OCI-LY1 (cell line): ENCODE results near the gene SPTLC3.

Experiments used
- H2AFZ ChIP-seq: fragments of 200-600 bp; sonication (generic), shearing (Covaris generic); 2 replicates; pipeline ENCODE4 v1.6.0; 2014; ENCODE audit warnings: antibody characterized with exemption, mild to moderate bottlenecking, low read length
- H3F3A ChIP-seq: fragments of 200-600 bp; sonication (generic), shearing (Covaris generic); 2 replicates; pipeline ENCODE4 v1.6.0; 2014; ENCODE audit warnings: mild to moderate bottlenecking, antibody characterized with exemption, low read length, moderate library complexity; ENCODE audit not compliant: insufficient read depth
- H3K27ac ChIP-seq: fragments of 200-600 bp; sonication (generic); 2 replicates; pipeline ENCODE4 v1.5.1; 2014; ENCODE audit warnings: low read length, mixed run types, mild to moderate bottlenecking, low read depth; ENCODE audit not compliant: poor library complexity, severe bottlenecking
- H3K27me3 ChIP-seq: fragments of 200-600 bp; sonication (generic); 2 replicates; pipeline ENCODE4 v1.6.0; 2014; ENCODE audit warnings: antibody characterized with exemption, mild to moderate bottlenecking, low read length, moderate library complexity; ENCODE audit not compliant: insufficient read depth
- H3K36me3 ChIP-seq: fragments of 200-600 bp; sonication (generic); 2 replicates; pipeline ENCODE4 v1.6.1; 2014; ENCODE audit warnings: mild to moderate bottlenecking, antibody characterized with exemption, low read length, moderate library complexity, mixed read lengths; ENCODE audit not compliant: insufficient read depth
- H3K4me1 ChIP-seq: fragments of 200-600 bp; sonication (generic); 2 replicates; pipeline ENCODE4 v1.5.1; 2014; ENCODE audit warnings: mild to moderate bottlenecking, low read length, moderate library complexity; ENCODE audit not compliant: insufficient read depth, severe bottlenecking
- H3K4me2 ChIP-seq: fragments of 200-600 bp; sonication (generic), shearing (Covaris generic); 2 replicates; pipeline ENCODE4 v1.6.1; 2014; ENCODE audit warnings: low read length
- H3K4me3 ChIP-seq: fragments of 200-600 bp; sonication (generic); 2 replicates; pipeline ENCODE4 v1.5.1; 2014; ENCODE audit warnings: low read length, low read depth, mild to moderate bottlenecking, mixed read lengths; ENCODE audit not compliant: poor library complexity, severe bottlenecking
- H3K79me2 ChIP-seq: fragments of 200-600 bp; shearing (Covaris generic); 2 replicates; pipeline ENCODE4 v1.6.1; 2016; ENCODE audit warnings: mixed run types, low read length, mixed read lengths; ENCODE audit not compliant: insufficient read depth
- H3K9ac ChIP-seq: fragments of 200-600 bp; sonication (generic), shearing (Covaris generic); 2 replicates; pipeline ENCODE4 v1.6.1; 2014; ENCODE audit warnings: mild to moderate bottlenecking, low read length, mixed read lengths
- H3K9me2 ChIP-seq: fragments of 200-600 bp; sonication (generic), shearing (Covaris generic); 2 replicates; pipeline ENCODE4 v1.6.1; 2014; ENCODE audit warnings: low read depth, mild to moderate bottlenecking, low read length, mixed read lengths
- H3K9me3 ChIP-seq: fragments of 200-600 bp; shearing (Covaris generic); 2 replicates; pipeline ENCODE4 v1.6.1; 2014; ENCODE audit warnings: low read length, mixed read lengths
- H4K20me1 ChIP-seq: fragments of 200-600 bp; sonication (generic), shearing (Covaris generic); 2 replicates; pipeline ENCODE4 v1.6.0; 2016; ENCODE audit warnings: mild to moderate bottlenecking, low read length; ENCODE audit not compliant: insufficient read depth
- EZH2 ChIP-seq: fragments of 200-600 bp; sonication (generic), shearing (Covaris generic); IDR thresholded peaks from 2 replicates; pipeline ENCODE4 v1.8.0; 2017; ENCODE audit warnings: borderline replicate concordance, mixed run types, mild to moderate bottlenecking, antibody characterized with exemption, low read length, moderate library complexity, mixed read lengths
- TF ChIP-seq, protein P1 (sequence below): fragments of 200-600 bp; sonication (generic), shearing (Covaris generic); IDR thresholded peaks from 2 replicates; pipeline ENCODE4 v1.5.1; 2017; ENCODE audit warnings: mild to moderate bottlenecking, antibody characterized with exemption, low read length, moderate library complexity, mixed read lengths

The SPTLC3 gene

GRCh38 chr20:13025181-13025580 is 16.4 kb downstream of the SPTLC3 start:
- TF ChIP-seq, protein P1, sequence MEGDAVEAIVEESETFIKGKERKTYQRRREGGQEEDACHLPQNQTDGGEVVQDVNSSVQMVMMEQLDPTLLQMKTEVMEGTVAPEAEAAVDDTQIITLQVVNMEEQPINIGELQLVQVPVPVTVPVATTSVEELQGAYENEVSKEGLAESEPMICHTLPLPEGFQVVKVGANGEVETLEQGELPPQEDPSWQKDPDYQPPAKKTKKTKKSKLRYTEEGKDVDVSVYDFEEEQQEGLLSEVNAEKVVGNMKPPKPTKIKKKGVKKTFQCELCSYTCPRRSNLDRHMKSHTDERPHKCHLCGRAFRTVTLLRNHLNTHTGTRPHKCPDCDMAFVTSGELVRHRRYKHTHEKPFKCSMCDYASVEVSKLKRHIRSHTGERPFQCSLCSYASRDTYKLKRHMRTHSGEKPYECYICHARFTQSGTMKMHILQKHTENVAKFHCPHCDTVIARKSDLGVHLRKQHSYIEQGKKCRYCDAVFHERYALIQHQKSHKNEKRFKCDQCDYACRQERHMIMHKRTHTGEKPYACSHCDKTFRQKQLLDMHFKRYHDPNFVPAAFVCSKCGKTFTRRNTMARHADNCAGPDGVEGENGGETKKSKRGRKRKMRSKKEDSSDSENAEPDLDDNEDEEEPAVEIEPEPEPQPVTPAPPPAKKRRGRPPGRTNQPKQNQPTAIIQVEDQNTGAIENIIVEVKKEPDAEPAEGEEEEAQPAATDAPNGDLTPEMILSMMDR, result no peak
- no peak for TF ChIP-seq EZH2
- no peaks in the 10 kb centered on the region for H3K36me3 ChIP-seq
- no peaks in the 10 kb centered on the region for H3K27me3 ChIP-seq
- no peak overlapping the region for H3K4me3 ChIP-seq
- H3F3A ChIP-seq, result no peaks in the 10 kb centered on the region
- no peaks in the 10 kb centered on the region for H4K20me1 ChIP-seq
- H3K9me3 ChIP-seq, result no peaks in the 10 kb centered on the region
- H3K9me2 ChIP-seq, result no peaks in the 10 kb centered on the region
- no peak overlapping the region for H3K9ac ChIP-seq
- H3K79me2 ChIP-seq, result no peaks in the 10 kb centered on the region
- no peak overlapping the region for H3K4me2 ChIP-seq
- no peak overlapping the region for H3K27ac ChIP-seq
- H2AFZ ChIP-seq, result no peak overlapping the region
- H3K4me1 ChIP-seq, result no peaks in the 10 kb centered on the region

DNA sequence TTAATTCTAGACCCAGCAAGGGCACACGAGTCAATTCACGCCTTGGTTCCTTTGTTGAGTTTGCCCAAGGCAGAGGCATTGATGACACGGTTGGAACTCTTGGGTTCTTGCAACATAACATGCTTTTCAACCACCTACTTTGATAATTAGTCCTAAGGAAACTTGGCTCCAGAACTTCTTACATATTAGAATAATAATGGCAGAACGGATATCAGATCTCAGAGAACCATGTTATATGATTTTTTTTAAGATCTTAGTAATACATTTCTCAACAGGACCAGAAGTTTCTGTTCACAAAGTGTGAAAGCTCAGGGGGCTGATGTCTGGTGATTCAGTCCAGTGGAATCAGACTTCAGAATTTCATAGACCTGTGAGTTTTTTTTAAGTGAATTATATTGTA is 19.2 kb downstream of the SPTLC3 start:
- H3K9ac ChIP-seq, result no peak overlapping the region
- no peaks in the 10 kb centered on the region for H3K4me1 ChIP-seq

DNA sequence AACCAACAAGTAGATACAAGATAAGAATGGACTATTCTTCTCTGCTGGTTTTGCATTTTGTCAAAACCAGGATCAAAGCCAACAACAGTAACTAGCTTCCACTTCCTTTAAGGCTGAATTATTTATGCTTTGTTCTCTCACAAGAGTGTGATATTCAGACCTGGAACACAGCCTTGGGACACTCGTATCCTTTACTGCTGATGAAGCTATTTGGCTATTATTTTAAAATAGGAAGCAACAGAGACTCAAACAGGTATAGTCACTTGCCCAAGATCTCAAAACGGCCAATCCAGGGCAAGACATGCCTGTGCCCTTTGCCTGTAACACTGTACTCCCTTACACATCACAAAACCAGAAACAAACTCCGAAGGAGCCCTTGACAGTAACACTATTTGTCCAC is 19.9 kb downstream of the SPTLC3 start:
- H2AFZ ChIP-seq, result no peak overlapping the region
- H3K27ac ChIP-seq, result no peak overlapping the region
- no peaks in the 10 kb centered on the region for H3K79me2 ChIP-seq
- no peaks in the 10 kb centered on the region for H3K4me1 ChIP-seq
- H3K27me3 ChIP-seq, result no peaks in the 10 kb centered on the region
- H3K4me2 ChIP-seq, result no peak overlapping the region
- no peaks in the 10 kb centered on the region for H3F3A ChIP-seq
- no peaks in the 10 kb centered on the region for H4K20me1 ChIP-seq
- TF ChIP-seq, protein P1, result no peak
- no peak for TF ChIP-seq EZH2
- H3K9me3 ChIP-seq, result no peaks in the 10 kb centered on the region
- no peak overlapping the region for H3K4me3 ChIP-seq
- no peaks in the 10 kb centered on the region for H3K36me3 ChIP-seq
- H3K9me2 ChIP-seq, result no peaks in the 10 kb centered on the region
- H3K9ac ChIP-seq, result no peak overlapping the region

More for the DNA sequence above, 19.2 kb downstream of the SPTLC3 start:
- H2AFZ ChIP-seq, result no peak overlapping the region
- H4K20me1 ChIP-seq, result no peaks in the 10 kb centered on the region
- no peaks in the 10 kb centered on the region for H3K36me3 ChIP-seq
- H3K79me2 ChIP-seq, result no peaks in the 10 kb centered on the region
- H3K27me3 ChIP-seq, result no peaks in the 10 kb centered on the region
- H3K9me2 ChIP-seq, result no peaks in the 10 kb centered on the region
- TF ChIP-seq EZH2, result no peak
- TF ChIP-seq, protein P1, result no peak
- no peak overlapping the region for H3K4me2 ChIP-seq
- H3K4me3 ChIP-seq, result no peak overlapping the region
- H3F3A ChIP-seq, result no peaks in the 10 kb centered on the region
- H3K9me3 ChIP-seq, result no peaks in the 10 kb centered on the region
- no peak overlapping the region for H3K27ac ChIP-seq
